AG04449 (cell line): ENCODE results near the gene BICRA.

Experiments used
- CTCF ChIA-PET: fragments of 350-600 bp; formaldehyde crosslinking; extraction: SDS; loops from one replicate; lab custom pipeline; 2021; ENCODE audit warnings: antibody characterized with exemption; lab: Yijun Ruan, JAX
- POLR2A ChIA-PET: fragments of 400-600, 350-600 bp; formaldehyde crosslinking; extraction: SDS; loops from one replicate; lab custom pipeline; 2020; ENCODE audit warnings: antibody characterized with exemption, inconsistent platforms; lab: Yijun Ruan, JAX
- DNase-seq: peaks from one replicate; pipeline ENCODE4 v3.0.0-alpha.2; 2010; ENCODE audit warnings: low read depth, low spot score
- H3K4me3 ChIP-seq: 2 replicates; pipeline ENCODE4 v1.5.1; 2011; ENCODE audit warnings: low read depth, mild to moderate bottlenecking, control low read depth, low read length
- CTCF ChIP-seq: IDR thresholded peaks from one replicate; pipeline ENCODE4 v1.5.1; 2011; ENCODE audit warnings: mild to moderate bottlenecking, moderate library complexity, low read length, control low read depth, inconsistent platforms; ENCODE audit not compliant: insufficient read depth; ENCODE audit errors: missing control alignments

Gene BICRA

GRCh38 chr19:47699360-47699917 is 90.5 kb downstream of the BICRA start:
- DNase-seq, result no peak
- H3K4me3 ChIP-seq, result no peak overlapping the region
- POLR2A ChIA-PET, result no interaction called here
- peak; percentile 89 for TF ChIP-seq CTCF
- CTCF ChIA-PET, result interaction anchor here (0.6 to 23.7 kb wide), 34 partner anchors 8 to 351 kb away, joined by 3 to 867 read pairs (median 5); partner anchors contain the start of genes DHX34, EHD2, KPTN and NAPA

DNA sequence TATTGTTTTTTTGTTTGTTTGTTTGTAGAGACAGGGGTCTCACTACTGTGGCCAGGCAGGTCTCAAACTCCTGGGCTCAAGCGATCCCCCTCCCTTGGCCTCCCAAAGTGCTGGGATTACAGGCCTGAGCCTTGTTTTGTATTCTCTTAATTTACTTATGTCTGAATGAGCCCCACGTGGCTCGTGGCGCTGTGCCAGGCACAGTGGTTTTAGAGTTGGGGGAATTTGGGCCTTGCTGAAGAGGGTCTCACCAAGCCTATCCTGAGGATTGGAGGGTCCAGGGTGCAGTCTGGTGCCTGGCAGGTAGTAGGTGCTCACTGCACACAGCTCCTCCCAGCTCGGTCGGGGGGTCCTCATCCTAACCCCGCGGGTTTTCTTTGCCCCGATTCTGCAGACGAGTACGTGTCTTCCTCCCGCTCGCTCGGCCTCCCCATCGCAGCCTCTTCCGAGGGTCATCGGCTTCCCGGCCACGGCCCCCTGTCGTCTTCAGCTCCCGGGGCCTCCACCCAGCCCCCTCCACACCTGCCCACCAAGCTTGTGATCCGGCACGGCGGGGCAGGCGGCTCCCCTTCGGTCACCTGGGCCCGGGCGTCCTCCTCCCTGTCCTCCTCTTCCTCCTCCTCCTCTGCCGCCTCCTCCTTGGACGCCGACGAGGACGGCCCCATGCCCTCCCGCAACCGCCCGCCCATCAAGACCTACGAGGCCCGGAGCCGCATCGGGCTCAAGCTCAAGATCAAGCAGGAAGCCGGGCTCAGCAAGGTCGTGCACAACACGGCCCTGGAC is 92.2 kb downstream of the BICRA start:
- ChIA-PET CTCF (interaction anchor here (1.3 to 23.7 kb wide), 5 partner anchors 7 to 266 kb away, joined by 3 to 867 read pairs (median 26); partner anchors contain the start of genes EHD2 and NAPA), POLR2A (interaction anchor here (0.9 kb wide), 1 partner anchor 21 kb away, joined by 3 read pairs; no protein-coding TSS in a partner anchor)
- no peak overlapping the region for H3K4me3 ChIP-seq
- no peak for DNase-seq
- no peak for TF ChIP-seq CTCF

DNA sequence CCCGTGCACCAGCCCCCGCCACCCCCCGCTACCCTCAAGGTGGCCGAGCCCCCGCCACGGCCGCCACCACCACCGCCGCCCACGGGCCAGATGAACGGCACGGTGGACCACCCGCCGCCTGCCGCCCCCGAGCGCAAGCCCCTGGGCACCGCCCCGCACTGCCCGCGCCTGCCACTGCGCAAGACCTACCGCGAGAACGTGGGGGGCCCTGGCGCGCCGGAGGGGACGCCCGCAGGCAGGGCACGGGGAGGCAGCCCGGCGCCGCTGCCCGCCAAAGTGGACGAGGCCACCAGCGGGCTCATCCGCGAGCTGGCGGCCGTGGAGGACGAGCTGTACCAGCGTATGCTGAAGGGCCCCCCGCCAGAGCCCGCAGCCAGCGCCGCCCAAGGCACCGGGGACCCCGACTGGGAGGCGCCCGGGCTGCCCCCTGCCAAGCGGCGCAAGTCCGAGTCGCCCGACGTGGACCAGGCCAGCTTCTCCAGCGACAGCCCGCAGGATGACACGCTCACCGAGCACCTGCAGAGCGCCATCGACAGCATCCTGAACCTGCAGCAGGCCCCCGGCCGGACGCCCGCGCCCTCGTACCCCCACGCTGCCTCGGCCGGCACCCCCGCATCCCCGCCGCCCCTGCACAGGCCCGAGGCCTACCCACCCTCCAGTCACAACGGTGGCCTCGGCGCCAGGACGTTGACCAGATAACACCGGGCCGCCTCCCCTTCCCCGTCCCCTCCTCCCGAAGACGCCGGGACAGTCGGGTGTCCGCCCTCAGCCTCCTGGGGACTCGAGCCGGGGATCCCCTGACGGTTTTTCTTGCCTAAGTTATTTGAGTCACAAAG is 93.0 kb downstream of the BICRA start:
- no peak overlapping the region for H3K4me3 ChIP-seq
- no peak for DNase-seq
- ChIA-PET POLR2A (interaction anchor here (0.9 kb wide), 1 partner anchor 20 kb away, joined by 3 read pairs; no protein-coding TSS in a partner anchor), CTCF (interaction anchor here (1.3 to 23.7 kb wide), 5 partner anchors 11 to 267 kb away, joined by 3 to 867 read pairs (median 20); partner anchors contain the start of genes EHD2 and NAPA)
- TF ChIP-seq CTCF, result no peak

GRCh38 chr19:47702671-47703070 is 93.7 kb downstream of the BICRA start:
- POLR2A ChIA-PET, result no interaction called here
- CTCF ChIA-PET, result interaction anchor here (0.5 to 23.7 kb wide), 5 partner anchors 11 to 267 kb away, joined by 3 to 867 read pairs (median 20); partner anchors contain the start of genes EHD2 and KPTN
- no peak for DNase-seq
- H3K4me3 ChIP-seq, result no peak overlapping the region
- no peak for TF ChIP-seq CTCF

DNA sequence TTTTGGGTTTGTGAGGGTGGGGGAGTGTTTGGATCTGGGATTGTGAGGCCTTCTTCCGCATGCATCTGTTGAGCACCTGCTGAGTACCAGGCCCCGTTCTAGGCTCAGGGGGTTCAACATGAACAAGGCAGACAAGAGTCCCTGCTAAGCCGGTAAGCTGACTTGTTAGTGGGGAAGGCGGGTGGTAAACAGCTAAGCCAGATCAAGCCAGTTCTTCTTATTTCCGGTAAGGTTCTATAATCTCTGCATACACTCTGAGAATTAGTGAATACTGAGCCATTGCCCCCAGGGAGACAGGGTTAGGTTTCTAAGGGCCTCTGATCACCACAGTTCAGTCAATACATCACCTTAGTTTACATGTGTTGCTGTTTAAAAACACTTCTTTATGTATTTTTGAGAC is 94.4 kb downstream of the BICRA start:
- CTCF ChIA-PET, result interaction anchor here (0.5 to 23.7 kb wide), 7 partner anchors 10 to 268 kb away, joined by 3 to 867 read pairs (median 9); partner anchors contain the start of genes EHD2 and KPTN
- POLR2A ChIA-PET, result no interaction called here
- no peak overlapping the region for H3K4me3 ChIP-seq
- no peak for DNase-seq
- no peak for TF ChIP-seq CTCF
